C4-2B (cell line): ENCODE data around the gene CUEDC1.

Experiments used
- H3K27ac ChIP-seq: fragments of 450-650 bp; 2 replicates; pipeline ENCODE4 v1.5.1; 2017
- CTCF ChIP-seq: fragments of 450-650 bp; conservative IDR thresholded peaks from 2 replicates; pipeline ENCODE4 v1.5.1; 2017; ENCODE audit warnings: mild to moderate bottlenecking
- ZFX ChIP-seq: fragments of 450-650 bp; IDR thresholded peaks from 2 replicates; pipeline ENCODE4 v1.6.1; 2017

The CUEDC1 gene

GRCh38 chr17:57954397-57955182, 622 bp downstream of the CUEDC1 start:
- TF ChIP-seq CTCF (no peak), ZFX (0 out of 2 replicates have a peak, but pooled peaks have one; percentile 36)
- peak overlapping the region; percentile 52 for H3K27ac ChIP-seq

GRCh38 chr17:57953705-57954396, 1.4 kb downstream of the CUEDC1 start:
- no peak overlapping the region for H3K27ac ChIP-seq
- TF ChIP-seq ZFX (no peak), CTCF (no peak)

DNA sequence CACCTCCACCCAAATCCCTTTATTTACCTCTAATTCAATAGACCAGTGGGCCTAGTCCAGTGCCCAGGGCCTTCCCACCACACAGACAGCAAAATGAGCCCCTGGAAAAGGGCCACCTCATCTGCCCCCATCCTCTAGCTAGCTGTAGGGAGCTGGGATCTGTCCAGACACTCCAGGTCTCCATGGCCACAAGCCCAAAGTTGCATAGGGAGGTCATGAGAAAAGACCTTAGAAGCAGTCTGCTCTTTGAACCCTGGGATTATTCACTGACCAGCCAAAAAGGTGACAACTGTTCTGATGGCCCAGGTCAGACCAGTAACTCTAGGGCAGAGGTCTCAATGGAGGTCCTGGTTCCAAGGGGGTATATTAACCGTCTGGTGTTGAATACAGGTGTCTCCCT, 2.0 kb downstream of the CUEDC1 start:
- H3K27ac ChIP-seq = no peak overlapping the region
- TF ChIP-seq ZFX = no peak

DNA sequence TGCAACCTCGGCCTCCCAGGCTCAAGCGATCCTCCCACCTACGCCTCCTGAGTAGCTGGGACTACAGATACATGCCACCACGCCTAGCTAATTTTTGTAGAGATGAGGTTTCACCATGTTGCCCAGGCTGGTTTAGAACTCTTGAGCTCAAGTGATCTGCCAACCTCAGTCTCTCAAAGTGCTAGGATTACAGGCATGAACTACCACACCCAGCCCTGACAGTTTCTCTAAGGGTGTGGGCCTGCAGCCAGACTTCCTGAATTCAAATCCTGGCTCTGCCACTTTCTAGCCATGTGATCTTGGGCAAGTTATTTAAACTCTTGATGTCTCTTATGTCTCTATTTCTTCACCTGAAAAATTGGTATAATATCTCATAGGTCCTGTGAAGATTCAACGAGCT, 5.6 kb downstream of the CUEDC1 start:
- no peak overlapping the region for H3K27ac ChIP-seq
- TF ChIP-seq ZFX (no peak), CTCF (no peak)

DNA sequence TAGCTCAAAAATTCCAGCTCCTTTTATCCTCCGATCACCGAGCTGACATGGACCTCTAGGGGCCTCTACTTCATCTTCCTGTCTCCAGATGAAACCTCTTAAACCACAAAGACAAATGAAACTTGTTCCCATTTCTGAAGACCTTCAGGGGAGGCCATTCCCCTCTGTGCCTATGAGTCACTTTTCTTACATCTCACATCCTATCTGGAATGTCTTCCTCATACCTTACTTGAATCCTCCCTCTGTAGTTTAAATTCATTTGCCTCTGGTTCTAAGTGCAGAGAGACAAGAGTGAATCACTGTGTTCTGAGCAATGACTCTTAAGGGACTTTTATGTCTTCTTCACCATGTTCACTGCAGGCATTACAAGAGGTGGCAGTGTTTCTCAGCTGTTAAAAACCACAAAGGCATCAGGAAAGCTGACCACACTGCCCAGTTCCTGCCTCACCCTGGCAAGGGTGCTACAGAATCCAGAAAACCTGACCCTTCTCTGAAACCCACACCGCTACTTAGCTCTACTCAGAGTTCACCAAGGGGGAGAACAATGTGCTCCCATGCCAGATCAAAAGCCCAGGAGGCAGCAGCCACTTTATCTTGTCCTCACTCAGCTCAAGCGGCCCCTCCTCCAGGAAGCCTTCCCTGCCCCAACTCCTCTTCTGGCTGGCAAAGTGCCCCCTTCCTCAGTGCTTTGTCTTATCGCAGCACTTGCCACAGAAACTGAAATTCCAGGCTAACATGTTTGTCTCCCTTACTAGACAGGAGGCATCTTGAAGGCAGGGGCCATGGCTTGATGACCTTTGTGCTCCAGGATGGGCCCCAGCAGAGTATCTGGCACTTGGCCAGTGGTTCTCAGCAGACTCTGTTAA, 6.4 kb downstream of the CUEDC1 start:
- TF ChIP-seq CTCF (no peak), ZFX (no peak)
- H3K27ac ChIP-seq = no peak overlapping the region

DNA sequence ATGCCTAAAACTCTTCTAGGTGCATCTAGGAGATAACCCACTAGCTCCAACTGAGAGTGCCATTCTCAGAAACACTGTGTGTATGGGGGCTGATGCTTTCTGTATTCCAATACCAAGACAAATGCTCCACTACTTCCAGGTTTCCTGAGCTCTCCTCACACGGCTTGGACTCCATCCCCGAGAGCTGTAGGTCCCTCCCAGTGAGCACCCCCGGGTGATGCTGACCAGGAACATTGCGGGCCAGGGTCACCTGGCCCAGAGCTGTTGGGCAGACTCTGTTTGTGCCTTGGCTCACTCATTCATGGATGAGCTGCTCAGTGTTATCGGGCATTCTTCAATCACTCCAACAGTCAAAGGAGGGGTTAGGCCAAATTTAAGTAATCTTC, 7.0 kb downstream of the CUEDC1 start:
- H3K27ac ChIP-seq = no peak overlapping the region
- TF ChIP-seq ZFX (no peak), CTCF (no peak)

GRCh38 chr17:57947369-57947768, 7.8 kb downstream of the CUEDC1 start:
- H3K27ac ChIP-seq = peak overlapping the region; percentile 34; the same call in 1 of the 2 replicates
- TF ChIP-seq ZFX (no peak), CTCF (no peak)
